Stimulated activated naive B cell treated with anti-CD40 and anti-IgM and Interleukin-4, amounts not matched to agents 10 μg/mL and 1 μg/mL and 100 μg/mL, for 72 hours (primary cell): ENCODE results near the gene PCBP2.
"Not testable (repeated sequence)": the region's sequence is repeated elsewhere in the genome, so short reads cannot be mapped to it uniquely, and the experiment has no call there.

ENCODE experiments used
- ATAC-seq, 2 donors: fragments of 150-1000 bp; cut with Tn5 transposase; replicated peaks; 2 replicates each; pipeline ENCODE4 v1.10.0; 2021; ENCODE audit warnings: moderate library complexity in 1 of 2
- DNase-seq: peaks from one replicate; pipeline ENCODE4 v3.0.0; 2021
- H3K27ac Mint-ChIP-seq: one replicate; pipeline ENCODE4 v1.8.0; 2022; ENCODE audit warnings: mild to moderate bottlenecking, mixed read lengths
- H3K27me3 Mint-ChIP-seq, 2 donors: one replicate each; pipeline ENCODE4 v1.8.0; 2022; ENCODE audit warnings: mixed read lengths in 2 of 2
- H3K36me3 Mint-ChIP-seq, 2 donors: one replicate each; pipeline ENCODE4 v1.8.0; 2022; ENCODE audit warnings: mixed read lengths in 2 of 2, mild to moderate bottlenecking in 1 of 2
- H3K4me1 Mint-ChIP-seq, 2 donors: one replicate each; pipeline ENCODE4 v1.8.0; 2022; ENCODE audit warnings: mixed read lengths in 2 of 2, mild to moderate bottlenecking in 1 of 2
- H3K4me3 Mint-ChIP-seq, 2 donors: one replicate each; pipeline ENCODE4 v1.8.0; 2022; ENCODE audit warnings: mild to moderate bottlenecking in 2 of 2, mixed read lengths in 2 of 2, moderate library complexity in 1 of 2
- H3K9me3 Mint-ChIP-seq, 2 donors: one replicate each; pipeline ENCODE4 v1.8.0; 2022; ENCODE audit warnings: mixed read lengths in 2 of 2, mild to moderate bottlenecking in 1 of 2

PCBP2 gene

GRCh38 chr12:53425515-53426150 is 26.3 kb upstream of the PCBP2 start:
- peaks cover 8 to 15% of the 10 kb centered on the region in 2 donors for H3K4me1 Mint-ChIP-seq

DNA sequence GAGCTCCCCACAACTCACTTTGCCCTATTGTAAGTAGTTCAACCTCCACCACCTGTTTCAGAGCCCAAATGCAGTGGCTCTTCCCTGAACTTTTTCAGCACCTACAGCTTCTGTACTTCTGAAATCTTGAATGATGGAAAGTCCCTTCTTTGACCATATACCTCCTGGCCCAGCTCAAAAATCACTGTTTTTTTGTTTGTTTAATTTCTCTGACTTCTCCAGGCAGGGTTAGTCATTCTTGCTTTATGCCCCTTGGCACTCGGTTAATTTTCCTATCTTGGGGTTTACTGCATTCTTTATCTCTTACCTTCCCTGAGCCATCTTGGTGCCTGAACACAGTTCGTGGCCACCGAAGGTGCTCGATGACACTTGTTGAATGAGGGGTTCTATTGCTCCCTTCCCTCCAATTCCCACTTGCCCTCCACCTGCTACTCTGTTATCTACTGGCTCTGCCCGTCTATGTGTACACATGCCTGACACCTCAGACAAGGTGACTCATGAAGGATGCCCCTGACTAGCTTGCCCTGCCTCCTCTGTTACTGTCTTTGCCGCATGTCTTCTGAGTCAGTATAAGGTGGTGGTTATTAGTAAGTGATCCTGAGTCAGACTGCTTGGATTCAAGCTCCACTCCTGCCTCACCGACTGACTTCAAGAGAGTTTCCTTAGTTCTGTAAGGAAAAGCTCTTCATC is 23.9 kb upstream of the PCBP2 start:
- peak; percentile 53 to 70 for ATAC-seq
- no peaks in the 10 kb centered on the region for H3K27me3 Mint-ChIP-seq
- no peak overlapping the region for H3K27ac Mint-ChIP-seq
- no peak for DNase-seq
- H3K36me3 Mint-ChIP-seq = no peaks in the 10 kb centered on the region
- H3K4me3 Mint-ChIP-seq = no peak overlapping the region
- H3K4me1 Mint-ChIP-seq = peaks cover 2 to 4% of the 10 kb centered on the region in 2 donors
- no peaks in the 10 kb centered on the region for H3K9me3 Mint-ChIP-seq

More at GRCh38 chr12:53425515-53426150, 26.3 kb upstream of the PCBP2 start:
- ATAC-seq (no peak), DNase-seq (no peak)
- H3K27me3 Mint-ChIP-seq = no peaks in the 10 kb centered on the region
- H3K4me3 Mint-ChIP-seq = no peak overlapping the region
- H3K27ac Mint-ChIP-seq = no peak overlapping the region
- no peaks in the 10 kb centered on the region for H3K36me3 Mint-ChIP-seq
- no peaks in the 10 kb centered on the region for H3K9me3 Mint-ChIP-seq

DNA sequence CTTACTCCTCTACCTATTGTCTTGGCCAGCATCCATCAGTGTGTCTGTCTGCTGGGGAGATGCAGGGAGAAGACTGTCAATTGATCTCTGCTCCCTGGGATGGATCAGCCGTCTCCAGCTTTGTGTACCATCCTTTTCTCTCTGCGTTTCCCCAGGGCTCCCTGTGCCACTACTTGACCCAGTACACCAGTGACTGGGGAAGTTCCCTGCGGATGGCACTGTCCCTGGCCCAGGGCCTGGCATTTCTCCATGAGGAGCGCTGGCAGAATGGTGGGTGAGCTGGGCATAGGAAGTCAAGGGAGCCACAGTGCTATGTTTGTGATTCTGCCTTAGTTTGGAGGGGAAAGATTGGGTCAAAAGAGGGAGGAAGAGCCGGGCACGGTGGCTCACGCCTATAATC is 23.2 kb upstream of the PCBP2 start:
- Mint-ChIP-seq H3K4me3 (no peak overlapping the region), H3K9me3 (no peaks in the 10 kb centered on the region)

GRCh38 chr12:53430116-53430515 is 21.8 kb upstream of the PCBP2 start:
- DNase-seq (no peak), ATAC-seq (no peak)
- Mint-ChIP-seq H3K4me1 (peaks cover 0 to 2% of the 10 kb centered on the region in 2 donors), H3K4me3 (no peak overlapping the region), H3K36me3 (no peaks in the 10 kb centered on the region), H3K27ac (no peak overlapping the region), H3K27me3 (no peaks in the 10 kb centered on the region), H3K9me3 (no peaks in the 10 kb centered on the region)

More for the DNA sequence above, 23.2 kb upstream of the PCBP2 start:
- no peak overlapping the region for H3K27ac Mint-ChIP-seq
- peaks cover 2% of the 10 kb centered on the region in 2 donors for H3K4me1 Mint-ChIP-seq
- no peaks in the 10 kb centered on the region for H3K27me3 Mint-ChIP-seq
- ATAC-seq (no peak), DNase-seq (no peak)
- H3K36me3 Mint-ChIP-seq = no peaks in the 10 kb centered on the region

- no peaks in the 10 kb centered on the region for H3K9me3 Mint-ChIP-seq
- no peak overlapping the region for H3K27ac Mint-ChIP-seq
- no peak overlapping the region for H3K4me3 Mint-ChIP-seq
- DNase-seq (no peak), ATAC-seq (no peak)
- H3K4me1 Mint-ChIP-seq = peaks cover 0 to 2% of the 10 kb centered on the region in 2 donors
- no peaks in the 10 kb centered on the region for H3K36me3 Mint-ChIP-seq
- H3K27me3 Mint-ChIP-seq = no peaks in the 10 kb centered on the region
Measured at GRCh38 chr12:53431187-53431586, 20.7 kb upstream of the PCBP2 start.

- not testable (repeated sequence) for DNase-seq, ATAC-seq, H3K4me1 Mint-ChIP-seq, H3K4me3 Mint-ChIP-seq, H3K36me3 Mint-ChIP-seq, H3K9me3 Mint-ChIP-seq, H3K27ac Mint-ChIP-seq, H3K27me3 Mint-ChIP-seq
Measured at GRCh38 chr12:53435326-53435725, 16.6 kb upstream of the PCBP2 start.

GRCh38 chr12:53439582-53439981 is 12.3 kb upstream of the PCBP2 start:
- not testable (repeated sequence) for H3K9me3 Mint-ChIP-seq, H3K27ac Mint-ChIP-seq, H3K4me3 Mint-ChIP-seq, H3K27me3 Mint-ChIP-seq, ATAC-seq, DNase-seq
- peaks cover 18 to 19% of the 10 kb centered on the region in 2 donors for H3K36me3 Mint-ChIP-seq
- peaks cover 13 to 26% of the 10 kb centered on the region in 2 donors for H3K4me1 Mint-ChIP-seq

- DNase-seq = peak; percentile 96
- Mint-ChIP-seq H3K36me3 (peaks cover 29 to 31% of the 10 kb centered on the region in 2 donors), H3K4me1 (peaks cover 22 to 41% of the 10 kb centered on the region in 2 donors), H3K27ac (peak within 1 kb of the TSS; percentile 94), H3K9me3 (no peaks in the 10 kb centered on the region), H3K4me3 (peak within 1 kb of the TSS; percentile 89 to 91), H3K27me3 (no peaks in the 10 kb centered on the region)
- ATAC-seq = peak; percentile 97 to 99
Measured at GRCh38 chr12:53441040-53441833, 10.7 kb upstream of the PCBP2 start, which contains the start of gene PRR13. PRR13 (plus strand) TSS chr12:53441734; CDS start chr12:53442715, 981 bp downstream.

GRCh38 chr12:53443955-53444354 is 7.9 kb upstream of the PCBP2 start:
- ATAC-seq (no peak), DNase-seq (no peak)
- H3K36me3 Mint-ChIP-seq = peaks cover 42 to 47% of the 10 kb centered on the region in 2 donors
- peak overlapping the region; percentile 60 to 89 for H3K4me3 Mint-ChIP-seq
- no peaks in the 10 kb centered on the region for H3K27me3 Mint-ChIP-seq
- H3K27ac Mint-ChIP-seq = peak overlapping the region; percentile 7
- peaks cover 24 to 52% of the 10 kb centered on the region in 2 donors for H3K4me1 Mint-ChIP-seq
- no peaks in the 10 kb centered on the region for H3K9me3 Mint-ChIP-seq

- ATAC-seq, H3K27me3 Mint-ChIP-seq, DNase-seq, H3K9me3 Mint-ChIP-seq: not testable (repeated sequence)
- Mint-ChIP-seq H3K27ac (peak overlapping the region; percentile 26), H3K36me3 (peaks cover 42 to 47% of the 10 kb centered on the region in 2 donors), H3K4me3 (peak overlapping the region in 1 of 2 donors; percentile 60), H3K4me1 (peaks cover 24 to 52% of the 10 kb centered on the region in 2 donors)
Measured at GRCh38 chr12:53444593-53445325, 7.1 kb upstream of the PCBP2 start.

DNA sequence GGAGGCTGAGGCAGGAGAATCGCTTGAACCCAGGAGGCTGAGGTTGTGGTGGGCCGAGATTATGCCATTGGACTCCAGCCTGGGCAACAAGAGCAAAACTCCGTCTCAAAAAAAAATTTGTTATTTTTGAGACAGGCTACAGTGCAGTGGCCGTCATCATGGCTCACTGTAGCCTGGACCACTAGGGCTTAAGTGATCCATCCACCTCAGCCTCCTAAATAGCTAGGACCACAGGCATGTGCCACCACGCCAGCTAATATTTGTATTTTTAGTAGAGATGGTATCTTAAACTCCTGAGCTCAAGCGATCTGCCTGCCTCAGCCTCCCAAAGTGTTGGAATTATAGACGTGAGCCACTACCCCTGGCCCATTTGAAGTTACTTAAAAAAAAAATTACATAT is 966 bp upstream of the PCBP2 start:
- no peaks in the 10 kb centered on the region for H3K27me3 Mint-ChIP-seq
- DNase-seq = no peak
- peaks cover 16 to 48% of the 10 kb centered on the region in 2 donors for H3K4me1 Mint-ChIP-seq
- ATAC-seq = no peak
- peak overlapping the region in 1 of 2 donors; percentile 6 for H3K4me3 Mint-ChIP-seq
- no peaks in the 10 kb centered on the region for H3K9me3 Mint-ChIP-seq
- H3K27ac Mint-ChIP-seq = peak overlapping the region; percentile 14
- peaks cover 34 to 63% of the 10 kb centered on the region in 2 donors for H3K36me3 Mint-ChIP-seq

- H3K36me3 Mint-ChIP-seq = peaks cover 32 to 61% of the 10 kb centered on the region in 2 donors
- peak overlapping the region; percentile 92 to 98 for H3K4me3 Mint-ChIP-seq
- peak; percentile 62 for DNase-seq
- peak; percentile 37 to 54 for ATAC-seq
- H3K27ac Mint-ChIP-seq = peak overlapping the region; percentile 100
- no peaks in the 10 kb centered on the region for H3K9me3 Mint-ChIP-seq
- H3K27me3 Mint-ChIP-seq = no peaks in the 10 kb centered on the region
- H3K4me1 Mint-ChIP-seq = peaks cover 14 to 39% of the 10 kb centered on the region in 2 donors
Measured at GRCh38 chr12:53452159-53453077, 516 bp downstream of the PCBP2 start.
